Keratinocyte (primary cell): Measurements from ENCODE around the gene CCDC197. TPM values are rescaled to one million over a fixed set of nuclear protein-coding genes. Genes with fewer than 3 reads are reported as not detected.

Experiments used
- DNase-seq: peaks from one replicate; pipeline ENCODE4 v3.0.0-alpha.2; 2011; ENCODE audit warnings: low read depth, missing footprints, low spot score
- FAIRE-seq: peaks from 2 replicates; lab custom pipeline; 2011; peaks lifted over from hg19 to GRCh38; lab: Jason Lieb, UNC
- H2AFZ ChIP-seq: 2 replicates; pipeline ENCODE4 v1.6.0; 2012; ENCODE audit warnings: low read length, control low read depth, inconsistent platforms; ENCODE audit not compliant: control insufficient read depth
- H3K27ac ChIP-seq: 2 replicates; pipeline ENCODE4 v1.5.1; 2011; ENCODE audit warnings: low read length; ENCODE audit not compliant: control insufficient read depth, insufficient read depth
- H3K27me3 ChIP-seq: 3 replicates; pipeline ENCODE4 v1.6.0; 2011; ENCODE audit warnings: low read length; ENCODE audit not compliant: control insufficient read depth, insufficient read depth; ENCODE audit errors: extremely low read depth
- H3K36me3 ChIP-seq, 2 experiments: 2 replicates in 1 of 2; 3 replicates in 1 of 2; pipeline ENCODE4 v1.5.1; 2011; ENCODE audit warnings: low read length in 2 of 2, mild to moderate bottlenecking in 1 of 2; ENCODE audit not compliant: control insufficient read depth in 2 of 2, insufficient read depth in 2 of 2; ENCODE audit errors: extremely low read depth in 1 of 2
- H3K4me1 ChIP-seq: 3 replicates; pipeline ENCODE4 v1.5.1; 2011; ENCODE audit warnings: low read length; ENCODE audit not compliant: control insufficient read depth, insufficient read depth; ENCODE audit errors: extremely low read depth
- H3K4me2 ChIP-seq: 3 replicates; pipeline ENCODE4 v1.6.0; 2011; ENCODE audit warnings: low read depth, low read length; ENCODE audit not compliant: control insufficient read depth, insufficient read depth; ENCODE audit errors: extremely low read depth
- H3K4me3 ChIP-seq, 3 experiments: fragments of 200-600 bp in 1 of 3; sonication (generic) in 1 of 3; 2 replicates in 2 of 3; 3 replicates in 1 of 3; pipeline ENCODE4 v1.5.1; 2011 to 2016; ENCODE audit warnings: low read length in 3 of 3, mild to moderate bottlenecking in 3 of 3, control low read depth in 2 of 3, inconsistent platforms in 1 of 3, low read depth in 1 of 3, mixed read lengths in 1 of 3, mixed run types in 1 of 3, moderate library complexity in 1 of 3; ENCODE audit not compliant: control insufficient read depth in 2 of 3, insufficient read depth in 2 of 3; ENCODE audit errors: extremely low read depth in 1 of 3
- H3K79me2 ChIP-seq: 2 replicates; pipeline ENCODE4 v1.6.0; 2012; ENCODE audit warnings: low read length; ENCODE audit not compliant: control insufficient read depth, insufficient read depth
- H3K9ac ChIP-seq: 3 replicates; pipeline ENCODE4 v1.6.0; 2011; ENCODE audit warnings: low read length; ENCODE audit not compliant: control insufficient read depth, insufficient read depth; ENCODE audit errors: extremely low read depth
- H3K9me1 ChIP-seq: 3 replicates; pipeline ENCODE4 v1.6.0; 2011; ENCODE audit warnings: low read length; ENCODE audit not compliant: control insufficient read depth, insufficient read depth; ENCODE audit errors: extremely low read depth
- H3K9me3 ChIP-seq: 2 replicates; pipeline ENCODE4 v1.5.1; 2012; ENCODE audit warnings: low read depth, low read length; ENCODE audit not compliant: control insufficient read depth
- H4K20me1 ChIP-seq: 3 replicates; pipeline ENCODE4 v1.6.0; 2011; ENCODE audit warnings: low read length; ENCODE audit not compliant: control insufficient read depth, insufficient read depth; ENCODE audit errors: extremely low read depth
- EZH2 ChIP-seq: IDR thresholded peaks from one replicate; pipeline ENCODE4 v1.6.1; 2012; ENCODE audit warnings: inconsistent platforms, mild to moderate bottlenecking, low read length, moderate library complexity
- dilution Hi-C: fragments of 300-500 bp; cut with MboI; formaldehyde crosslinking; loops from one replicate; pipeline ENCODE4 v1.7.0; 2020; ENCODE audit warnings: low sequenced_read_pairs; ENCODE audit not compliant: extremely low pct_ligation_motif_present
- polyA plus RNA-seq, 5 experiments: library from polyadenylated mRNA; depleted of rRNA in 3 of 5; stranded (reverse) in 3 of 5; stranded (forward) in 1 of 5; unstranded in 1 of 5; fragments of >200 nt; gene quantifications; 1 replicate in 1 of 5; 2 replicates in 3 of 5; 3 replicates in 1 of 5; pipeline versions ENCODE4 v1.2.1 to v1.2.3, GENCODE V29; 2011 to 2012; ENCODE audit warnings: missing spikeins in 2 of 5, low read depth in 1 of 5, low replicate concordance in 1 of 5
- TF ChIP-seq, protein P1 (sequence below), 3 experiments: IDR thresholded peaks in 1 of 3; conservative IDR thresholded peaks in 1 of 3; optimal IDR thresholded peaks in 1 of 3; 2 replicates in 2 of 3; 3 replicates in 1 of 3; pipeline versions ENCODE3 to v1.5.1; 2011; ENCODE audit warnings: low read length in 3 of 3, mild to moderate bottlenecking in 3 of 3, moderate library complexity in 2 of 3, control low read depth in 1 of 3, inconsistent platforms in 1 of 3; ENCODE audit not compliant: insufficient read depth in 2 of 3; ENCODE audit errors: extremely low read depth in 1 of 3

CCDC197 gene
- polyA plus RNA-seq, 1 donor (not counting 4 experiments of a cell fraction or from before 2014, with no cell fraction given), result not detected

GRCh38 chr14:94044476-94045091 lies 47.5 kb downstream of the CCDC197 start:
- dilution Hi-C loops, result no loop called here

GRCh38 chr14:94045101-94045500 lies 48.0 kb downstream of the CCDC197 start:
- Histone ChIP-seq H3K4me2 (no peak overlapping the region), H3K9me3 (no peaks in the 10 kb centered on the region), H3K27me3 (no peaks in the 10 kb centered on the region), H3K36me3 (peaks cover 17 to 26% of the 10 kb centered on the region in 2 experiments), H3K27ac (no peak overlapping the region), H3K4me3 (no peak overlapping the region), H3K79me2 (no peaks in the 10 kb centered on the region), H3K4me1 (no peaks in the 10 kb centered on the region), H3K9me1 (no peaks in the 10 kb centered on the region), H4K20me1 (no peaks in the 10 kb centered on the region), H3K9ac (no peak overlapping the region), H2AFZ (no peak overlapping the region)
- DNase-seq (no peak), FAIRE-seq (no peak)
- TF ChIP-seq, protein P1, sequence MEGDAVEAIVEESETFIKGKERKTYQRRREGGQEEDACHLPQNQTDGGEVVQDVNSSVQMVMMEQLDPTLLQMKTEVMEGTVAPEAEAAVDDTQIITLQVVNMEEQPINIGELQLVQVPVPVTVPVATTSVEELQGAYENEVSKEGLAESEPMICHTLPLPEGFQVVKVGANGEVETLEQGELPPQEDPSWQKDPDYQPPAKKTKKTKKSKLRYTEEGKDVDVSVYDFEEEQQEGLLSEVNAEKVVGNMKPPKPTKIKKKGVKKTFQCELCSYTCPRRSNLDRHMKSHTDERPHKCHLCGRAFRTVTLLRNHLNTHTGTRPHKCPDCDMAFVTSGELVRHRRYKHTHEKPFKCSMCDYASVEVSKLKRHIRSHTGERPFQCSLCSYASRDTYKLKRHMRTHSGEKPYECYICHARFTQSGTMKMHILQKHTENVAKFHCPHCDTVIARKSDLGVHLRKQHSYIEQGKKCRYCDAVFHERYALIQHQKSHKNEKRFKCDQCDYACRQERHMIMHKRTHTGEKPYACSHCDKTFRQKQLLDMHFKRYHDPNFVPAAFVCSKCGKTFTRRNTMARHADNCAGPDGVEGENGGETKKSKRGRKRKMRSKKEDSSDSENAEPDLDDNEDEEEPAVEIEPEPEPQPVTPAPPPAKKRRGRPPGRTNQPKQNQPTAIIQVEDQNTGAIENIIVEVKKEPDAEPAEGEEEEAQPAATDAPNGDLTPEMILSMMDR (optimal IDR thresholded peaks at IDR 0.05 in 1 of 3, IDR thresholded peaks at IDR 0.05 in 1 of 3, conservative IDR thresholded peaks at IDR 0.05 in 1 of 3; ENCODE audit: extremely low read depth in 1 of 3, insufficient read depth in 2 of 3, low read length in 3 of 3), result no peak
- dilution Hi-C loops, result no loop called here

More at GRCh38 chr14:94044476-94045091, 47.5 kb downstream of the CCDC197 start:
- no peaks in the 10 kb centered on the region for H3K9me3 ChIP-seq
- no peaks in the 10 kb centered on the region for H3K27me3 ChIP-seq
- no peaks in the 10 kb centered on the region for H3K79me2 ChIP-seq
- no peak overlapping the region for H3K4me3 ChIP-seq
- H3K27ac ChIP-seq, result no peak overlapping the region
- no peak overlapping the region for H2AFZ ChIP-seq
- no peak overlapping the region for H3K4me2 ChIP-seq
- H3K4me1 ChIP-seq, result no peaks in the 10 kb centered on the region
- H3K36me3 ChIP-seq, result peaks cover 18 to 26% of the 10 kb centered on the region in 2 experiments
- H3K9ac ChIP-seq, result no peak overlapping the region
- H3K9me1 ChIP-seq, result no peaks in the 10 kb centered on the region
- FAIRE-seq (no peak), DNase-seq (no peak)
- H4K20me1 ChIP-seq, result no peaks in the 10 kb centered on the region
- TF ChIP-seq EZH2, result no peak
- TF ChIP-seq, protein P1 (optimal IDR thresholded peaks at IDR 0.05 in 1 of 3, IDR thresholded peaks at IDR 0.05 in 1 of 3, conservative IDR thresholded peaks at IDR 0.05 in 1 of 3; ENCODE audit: extremely low read depth in 1 of 3, insufficient read depth in 2 of 3, low read length in 3 of 3), result no peak
